GM20000 (cell line): ENCODE measurements around the gene PGP.
"Not testable (repeated sequence)": the region's sequence is repeated elsewhere in the genome, so short reads cannot be mapped to it uniquely, and the experiment has no call there.

Source experiments
- DNase-seq: peaks from one replicate; pipeline ENCODE4 v3.0.0; 2012; ENCODE audit warnings: low spot score
- CTCF ChIP-seq: IDR thresholded peaks from 2 replicates; pipeline ENCODE4 v1.5.1; 2012; ENCODE audit warnings: mild to moderate bottlenecking, control low read depth; ENCODE audit errors: extremely low read depth, missing control alignments

PGP gene

GRCh38 chr16:2214719-2214968 is at the start of gene PGP:
Gene PGP (minus strand): TSS chr16:2214840. CDS start chr16:2214777, 63 bp downstream.
- no peak for TF ChIP-seq CTCF

GRCh38 chr16:2263026-2263425 is 48.4 kb upstream of the PGP start:
- DNase-seq = not testable (repeated sequence)

More at GRCh38 chr16:2214719-2214968, at the start of gene PGP:
- no peak for DNase-seq

DNA sequence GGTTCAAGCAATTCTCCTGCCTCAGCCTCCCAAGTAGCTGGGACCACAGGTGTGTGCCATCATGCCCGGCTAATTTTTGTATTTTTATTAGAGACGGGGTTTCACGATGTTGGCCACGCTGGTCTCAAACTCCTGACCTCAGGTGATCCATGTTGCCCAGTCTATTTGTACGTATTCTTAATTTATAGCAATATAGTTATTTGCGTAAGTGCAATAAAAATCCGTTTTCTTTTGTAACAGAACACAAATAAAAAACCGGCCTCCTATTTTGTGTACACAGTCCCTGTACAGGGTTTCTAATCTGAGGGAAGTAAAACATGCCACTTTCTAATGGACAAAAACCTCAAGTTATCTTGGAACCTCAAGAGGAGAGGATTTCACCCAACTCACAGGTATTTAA is 45.6 kb upstream of the PGP start:
- TF ChIP-seq CTCF = no peak
- DNase-seq = no peak

- not testable (repeated sequence) for DNase-seq
Observed at GRCh38 chr16:2258530-2258929, 43.9 kb upstream of the PGP start.

DNA sequence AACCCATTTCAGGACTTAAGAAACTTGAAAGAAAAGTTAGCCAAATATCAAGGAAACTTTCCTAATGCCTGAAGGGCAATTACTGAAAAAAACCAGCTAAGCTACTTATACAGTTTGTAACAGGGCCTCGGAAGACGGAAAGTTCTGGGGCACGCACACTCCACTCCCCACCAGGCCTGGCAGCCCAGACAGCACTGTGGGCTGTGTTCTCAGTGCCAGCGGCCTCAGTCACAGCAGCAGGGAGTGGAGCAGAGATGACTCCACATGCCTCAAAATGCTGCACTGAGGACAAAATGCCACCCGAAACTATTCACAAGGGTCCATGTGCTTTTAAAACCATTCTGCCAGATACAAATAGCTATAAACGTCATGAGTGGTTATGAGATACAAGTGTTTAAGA is 43.1 kb upstream of the PGP start:
- no peak for TF ChIP-seq CTCF
- DNase-seq = no peak

DNA sequence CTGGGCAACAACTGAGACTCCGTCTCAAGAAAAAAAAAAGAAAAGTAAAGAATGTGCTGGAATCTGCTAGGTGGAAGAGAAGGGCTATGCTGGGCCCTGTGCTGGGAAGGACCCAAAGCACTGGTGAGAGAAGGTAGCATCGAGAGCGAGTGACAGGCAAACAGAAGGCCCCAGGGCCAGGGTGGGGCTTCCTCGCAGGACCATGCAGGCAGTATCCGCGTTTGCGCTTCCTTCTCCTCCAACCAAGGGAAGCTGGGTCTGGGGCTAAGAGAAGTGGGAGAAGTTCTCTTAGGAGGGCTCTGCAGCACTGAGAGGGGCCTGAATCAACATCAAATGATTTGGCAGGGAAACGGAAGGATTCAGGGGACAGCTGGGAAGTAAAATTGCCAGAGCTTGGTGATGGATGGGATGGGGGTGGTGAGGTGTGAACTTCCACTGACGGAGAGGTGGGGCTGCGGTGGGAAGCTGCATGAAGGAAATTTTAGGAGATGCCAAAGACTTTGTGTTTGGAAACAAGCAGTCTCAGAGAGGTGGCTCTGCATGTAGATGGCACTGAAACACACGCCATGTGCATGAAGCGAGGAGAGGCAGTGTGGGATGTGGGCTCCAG is 42.0 kb upstream of the PGP start:
- no peak for TF ChIP-seq CTCF
- DNase-seq = no peak

DNA sequence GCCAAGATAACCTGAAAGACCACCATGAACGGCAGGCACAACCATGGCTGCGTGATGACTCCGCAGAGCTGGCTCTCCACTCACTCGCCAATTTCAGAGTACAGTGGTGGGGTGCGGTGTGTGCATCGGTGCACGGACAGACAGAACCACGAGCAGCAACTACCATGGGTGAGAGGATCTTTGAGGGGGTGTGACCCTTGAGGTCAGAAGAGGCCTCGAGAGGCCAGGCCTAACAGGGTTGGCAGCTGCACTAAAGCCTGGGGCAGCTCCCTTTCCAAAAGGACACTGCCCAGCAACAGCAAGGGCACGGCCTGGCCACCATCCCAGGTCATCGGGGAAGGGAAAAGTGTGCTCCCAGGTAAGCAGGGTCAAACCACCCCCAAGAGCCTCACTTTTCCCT is 38.7 kb upstream of the PGP start:
- no peak for TF ChIP-seq CTCF

DNA sequence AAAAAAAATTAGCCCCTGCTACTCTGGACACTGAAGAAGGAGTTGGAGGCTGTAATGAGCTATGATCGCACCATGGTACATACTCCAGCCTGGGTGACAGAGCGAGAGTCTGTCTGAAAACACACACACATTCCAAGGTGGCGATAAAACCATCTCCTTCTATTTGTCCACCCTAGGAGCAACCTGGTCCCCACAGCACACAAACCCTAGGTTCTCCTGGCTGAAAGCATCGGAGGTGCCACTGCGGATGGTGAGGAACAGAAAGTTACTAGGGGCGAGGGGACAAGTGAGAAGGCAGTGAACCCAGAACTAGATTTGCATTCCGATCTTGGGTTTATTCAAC is 38.1 kb upstream of the PGP start:
- no peak for DNase-seq
- TF ChIP-seq CTCF = no peak

More for the DNA sequence above, 38.7 kb upstream of the PGP start:
- no peak for DNase-seq
